SHP77 treated with DMSO at 0.1 percent for 48 hours (cell line): Measurements from ENCODE around the gene PARD3B.

Experiments used
- DNase-seq: peaks from one replicate; lab custom pipeline; 2025; lab: John Stamatoyannopoulos, UW

Gene PARD3B

DNA sequence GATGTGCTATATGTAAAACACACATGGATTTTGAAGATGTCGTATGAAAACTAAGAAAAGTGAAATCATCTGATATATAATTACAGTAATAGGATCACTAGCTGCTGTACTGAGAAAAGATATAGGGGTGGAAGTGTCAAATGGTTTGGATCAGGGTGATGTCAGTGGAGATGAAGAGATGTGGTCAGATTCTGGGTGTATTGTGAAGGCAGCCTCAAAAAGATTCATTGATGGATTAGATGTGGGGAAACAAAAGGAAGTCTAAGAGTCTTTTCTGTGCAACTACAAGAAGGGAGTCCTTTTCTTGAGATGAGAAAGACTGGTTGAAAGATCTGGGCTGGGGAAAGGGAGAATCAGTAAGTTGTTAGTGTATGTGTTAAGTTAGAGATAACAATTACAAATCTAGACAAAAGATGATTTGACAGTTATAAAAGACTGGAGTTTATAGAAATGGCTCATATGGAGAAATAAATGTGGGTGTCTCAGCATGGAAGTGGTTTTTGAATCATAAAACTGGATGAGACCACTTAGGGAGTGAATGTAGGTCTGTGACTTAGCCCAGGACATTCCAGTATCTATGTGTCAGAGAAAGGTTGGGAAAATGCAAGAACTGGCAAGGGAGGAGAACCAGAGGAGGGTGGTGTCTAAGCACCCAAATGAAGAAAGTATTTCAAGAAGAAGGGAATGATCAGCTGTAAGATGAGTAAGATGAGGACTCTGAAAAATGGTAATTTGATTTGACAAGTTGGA is 347.4 kb downstream of the PARD3B start:
- DNase-seq: no peak

DNA sequence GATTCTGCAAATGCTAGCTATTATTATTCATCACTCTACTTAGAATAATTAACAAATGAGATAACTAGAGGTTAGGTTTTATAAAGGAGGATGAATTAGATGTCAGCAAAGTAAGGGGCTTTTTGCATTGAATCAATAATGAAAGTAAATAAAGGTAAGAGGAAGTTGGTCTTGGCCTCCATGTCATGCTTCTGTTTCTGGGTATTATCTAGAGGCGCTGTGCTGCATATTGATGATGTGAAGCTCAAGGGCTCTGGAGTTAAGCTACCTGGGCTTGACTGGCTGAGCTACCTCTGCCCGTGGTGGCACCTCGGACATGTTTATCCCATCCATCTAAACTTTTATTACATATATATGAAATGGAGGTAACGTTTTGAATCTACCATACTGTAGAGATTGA is 350.9 kb downstream of the PARD3B start:
- no peak for DNase-seq

GRCh38 chr2:204897561-204897960 is 352.3 kb downstream of the PARD3B start:
- no peak for DNase-seq

GRCh38 chr2:204898928-204899640 is 353.8 kb downstream of the PARD3B start:
- DNase-seq: no peak

- DNase-seq: no peak
These were observed 354.7 kb downstream of the PARD3B start for GRCh38 chr2:204899983-204900382.

DNA sequence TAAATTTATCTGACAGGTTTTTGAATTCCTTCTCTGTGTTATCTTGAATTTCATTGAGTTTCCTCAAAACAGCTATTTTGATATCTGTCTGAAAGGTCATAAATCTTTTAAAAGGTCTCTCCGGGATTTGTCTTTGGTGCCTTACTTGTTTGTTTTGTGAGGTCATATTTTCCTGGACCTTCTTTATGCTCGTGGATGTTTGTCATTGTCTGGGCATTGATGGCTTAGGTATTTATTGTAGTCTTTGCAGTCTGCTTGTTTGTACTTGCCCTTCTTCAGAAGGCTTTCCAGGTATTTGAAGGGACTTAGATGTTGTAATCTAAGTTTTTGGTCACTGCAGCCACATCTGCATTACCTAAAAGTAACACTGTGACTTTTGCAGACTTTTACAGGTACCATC is 355.2 kb downstream of the PARD3B start:
- DNase-seq: no peak

DNA sequence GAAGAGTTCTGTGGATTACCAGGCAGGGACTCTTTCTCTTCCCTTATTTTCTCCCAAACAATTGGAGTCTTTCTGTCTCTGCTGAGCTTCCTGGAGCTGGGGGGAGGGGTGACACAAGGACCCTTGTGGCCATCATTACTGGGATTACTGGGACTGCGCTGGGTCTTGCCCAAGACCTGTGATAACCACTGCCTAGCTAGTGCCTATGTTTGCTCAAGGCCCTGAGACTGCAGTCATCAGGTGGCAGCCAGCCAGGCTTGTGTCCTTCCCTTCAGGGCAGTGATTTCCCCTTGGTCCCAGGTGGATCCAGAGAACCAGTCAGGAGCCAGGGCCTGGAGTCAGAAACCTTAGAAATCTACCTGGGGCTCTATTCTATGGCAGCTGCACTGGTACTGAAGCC is 355.6 kb downstream of the PARD3B start:
- DNase-seq: no peak

GRCh38 chr2:204901591-204901990 is 356.3 kb downstream of the PARD3B start:
- no peak for DNase-seq

DNA sequence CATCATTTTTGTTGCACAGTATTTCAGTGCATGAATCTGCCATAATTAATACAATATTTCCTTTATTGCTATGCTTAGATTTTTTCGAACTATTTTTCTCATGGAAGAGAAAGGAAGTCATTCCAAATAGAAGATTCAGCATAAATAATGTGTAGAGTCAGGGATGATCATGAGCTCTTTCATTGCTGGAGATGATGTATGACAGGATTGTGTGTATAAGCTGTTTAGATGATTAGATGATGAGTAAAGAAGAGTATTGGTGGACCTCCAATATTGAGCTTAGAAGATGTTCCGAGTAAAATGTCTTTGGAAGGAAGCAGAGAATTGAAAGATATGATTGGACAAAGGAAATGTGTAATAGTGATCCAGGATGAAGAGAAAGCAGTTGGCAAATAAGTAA is 364.5 kb downstream of the PARD3B start:
- DNase-seq: no peak

- DNase-seq: no peak
These were observed 368.0 kb downstream of the PARD3B start for GRCh38 chr2:204913312-204913711.

DNA sequence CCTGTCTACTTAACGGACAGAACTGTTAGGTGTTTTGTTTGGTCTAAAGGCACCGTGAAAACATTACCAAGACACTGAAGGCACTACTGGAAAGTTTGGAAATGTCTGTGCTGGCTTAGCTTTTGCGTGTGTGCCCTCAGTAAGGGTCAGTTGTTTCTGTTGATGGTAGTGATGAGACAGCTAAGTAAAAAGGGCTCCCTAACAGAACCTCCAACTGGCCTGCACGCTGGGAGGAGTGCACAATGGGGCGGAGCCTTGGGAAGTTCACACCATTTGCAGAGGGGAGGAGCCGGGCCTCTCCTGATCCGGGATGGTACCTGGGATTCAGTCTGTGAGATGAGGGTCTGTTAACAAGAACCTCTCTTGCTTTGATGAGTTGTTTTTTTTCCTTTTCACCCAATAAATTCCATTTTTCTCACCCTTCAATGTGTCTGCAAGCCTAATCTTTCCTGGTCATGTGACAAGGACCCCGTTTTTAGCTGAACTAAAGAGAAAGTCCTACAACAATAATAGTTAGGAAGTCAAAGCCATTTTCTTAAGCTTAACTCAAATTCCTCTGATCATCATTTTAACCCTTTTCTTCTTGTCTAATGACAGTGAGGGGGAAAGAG is 368.7 kb downstream of the PARD3B start:
- no peak for DNase-seq

GRCh38 chr2:204914708-204915107 is 369.4 kb downstream of the PARD3B start:
- no peak for DNase-seq

- DNase-seq: no peak
These were observed 371.9 kb downstream of the PARD3B start for GRCh38 chr2:204917089-204917701.

DNA sequence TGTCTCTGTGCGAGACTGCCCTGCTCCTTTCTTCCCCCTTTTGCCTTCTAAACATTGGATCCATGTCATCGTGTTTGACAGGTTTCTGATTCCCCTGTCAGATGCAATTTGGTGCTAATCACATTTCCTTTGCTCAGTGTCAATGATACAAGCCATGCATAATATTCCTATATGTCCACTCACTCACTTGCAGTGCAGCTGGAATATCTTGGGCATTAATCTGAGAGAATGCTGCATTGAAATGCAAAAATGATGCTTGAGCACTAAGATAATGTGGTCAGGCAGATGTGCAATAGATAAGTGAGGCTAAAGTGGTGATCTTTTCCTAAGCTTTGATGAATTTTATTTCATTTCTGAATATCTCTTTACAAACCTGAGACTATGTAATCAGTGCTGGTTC is 375.5 kb downstream of the PARD3B start:
- no peak for DNase-seq

GRCh38 chr2:204923957-204924356 is 378.7 kb downstream of the PARD3B start:
- DNase-seq: no peak

DNA sequence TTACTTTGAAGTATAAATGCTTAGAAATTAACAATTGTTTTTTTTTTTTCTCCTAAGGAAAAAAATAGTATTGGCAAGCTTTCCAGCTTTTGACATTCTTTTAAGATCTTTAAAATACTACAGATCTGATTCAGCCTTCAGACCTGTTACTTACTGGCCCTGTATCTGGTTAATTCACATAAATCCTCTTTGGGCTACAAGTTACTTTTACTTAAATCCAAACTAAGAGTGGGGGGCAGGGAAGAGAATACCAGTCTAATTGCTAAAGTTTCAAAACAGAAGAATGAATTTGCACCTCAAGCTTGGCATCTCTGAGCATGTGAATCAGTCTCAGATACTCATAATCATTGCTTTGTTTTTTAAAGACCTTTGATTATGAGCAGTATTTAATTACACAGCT is 386.3 kb downstream of the PARD3B start:
- DNase-seq: no peak

- no peak for DNase-seq
These were observed 388.6 kb downstream of the PARD3B start for GRCh38 chr2:204933735-204934374.

- DNase-seq: no peak
These were observed 399.7 kb downstream of the PARD3B start for GRCh38 chr2:204944927-204945326.

- no peak for DNase-seq
These were observed 400.1 kb downstream of the PARD3B start for GRCh38 chr2:204945376-204945775.

DNA sequence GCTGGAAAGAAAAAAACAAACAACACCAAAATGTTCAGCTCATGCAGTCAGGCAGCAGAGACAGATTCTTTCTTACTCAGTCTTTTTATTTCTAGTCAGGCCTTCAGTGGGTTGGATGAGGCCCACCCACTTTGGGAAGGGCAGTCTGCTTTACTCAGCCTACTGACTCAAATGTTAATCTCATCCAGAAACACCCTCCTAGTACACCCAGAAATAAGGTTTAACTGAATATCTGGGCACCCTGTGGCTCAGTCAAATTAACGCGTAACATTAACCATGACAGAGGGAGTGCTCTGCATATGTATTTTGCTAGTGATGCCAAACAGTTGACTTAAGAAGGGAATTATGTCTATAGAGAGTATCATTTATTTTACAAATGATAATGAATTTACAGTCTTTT is 401.6 kb downstream of the PARD3B start:
- no peak for DNase-seq

- no peak for DNase-seq
These were observed 402.1 kb downstream of the PARD3B start for GRCh38 chr2:204947405-204947804.

DNA sequence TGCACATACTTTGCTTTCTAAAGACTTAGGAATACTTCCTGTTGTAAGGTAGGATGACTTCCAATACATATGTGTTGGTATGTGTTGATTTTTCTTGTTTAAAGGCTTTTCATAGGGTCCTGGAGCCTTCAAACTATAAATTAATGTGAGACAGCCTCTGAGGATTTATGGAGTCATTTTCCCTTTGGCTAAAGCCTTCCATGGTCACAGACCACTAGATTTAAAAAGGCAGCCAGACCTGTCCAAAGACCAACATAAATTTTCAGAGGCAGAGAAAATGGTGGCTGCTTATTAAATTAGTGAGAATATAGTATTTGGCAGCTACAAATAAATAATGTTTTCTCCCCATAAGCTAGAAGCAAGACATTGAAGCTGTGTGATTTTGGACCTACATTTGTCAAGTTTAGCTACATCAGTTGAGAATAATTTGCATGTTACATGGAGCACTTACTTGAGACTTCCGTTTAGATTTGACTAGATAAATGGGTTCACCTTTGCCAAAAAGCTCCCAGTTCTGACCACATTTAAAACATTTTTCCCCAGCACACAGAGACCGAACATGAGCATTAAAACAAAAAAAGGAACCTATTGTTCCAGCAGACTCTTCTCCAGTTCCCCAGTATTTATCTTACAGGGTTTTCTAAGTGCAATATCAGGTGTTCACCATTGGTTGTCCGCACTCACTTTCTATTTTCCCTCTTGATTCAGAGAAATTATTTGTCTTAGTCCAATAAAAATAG is 402.9 kb downstream of the PARD3B start:
- DNase-seq: no peak
